Aorta (tissue), 5 donors: ENCODE data around the gene OAS3. TPM values are rescaled to one million over a fixed set of nuclear protein-coding genes. Genes with fewer than 3 reads are reported as not detected.

ENCODE experiments used
- ATAC-seq: fragments of 200-7000 bp; cut with Tn5 transposase; one replicate; pipeline ENCODE4 v1.9.1; 2022; ENCODE audit warnings: moderate library complexity; ENCODE audit not compliant: low FRiP score
- DNase-seq, 2 donors: peaks; one replicate each; pipeline ENCODE4 v3.0.0-alpha.2; 2020
- H3K27ac ChIP-seq, 2 donors: one replicate each; pipeline ENCODE4 v1.5.1; 2013; ENCODE audit warnings: low read length in 2 of 2, mild to moderate bottlenecking in 2 of 2, moderate library complexity in 2 of 2, control low read depth in 1 of 2, inconsistent platforms in 1 of 2, low read depth in 1 of 2
- H3K27me3 ChIP-seq, 2 donors: one replicate each; pipeline ENCODE4 v1.6.1; 2013; ENCODE audit warnings: control low read depth in 1 of 2, low read length in 1 of 2, mild to moderate bottlenecking in 1 of 2, moderate library complexity in 1 of 2; ENCODE audit not compliant: insufficient read depth in 2 of 2, control insufficient read depth in 1 of 2
- H3K36me3 ChIP-seq, 2 donors: one replicate each; pipeline ENCODE4 v1.6.1; 2013; ENCODE audit warnings: control low read depth in 1 of 2, low read length in 1 of 2, mild to moderate bottlenecking in 1 of 2; ENCODE audit not compliant: insufficient read depth in 2 of 2, control insufficient read depth in 1 of 2
- H3K4me1 ChIP-seq, 2 donors: one replicate each; pipeline ENCODE4 v1.6.1; 2013; ENCODE audit warnings: low read length in 2 of 2, control low read depth in 1 of 2, mild to moderate bottlenecking in 1 of 2, moderate library complexity in 1 of 2; ENCODE audit not compliant: insufficient read depth in 2 of 2, control insufficient read depth in 1 of 2
- H3K4me3 ChIP-seq, 2 donors: one replicate each; pipeline ENCODE4 v1.5.1; 2013; ENCODE audit warnings: low read length in 2 of 2, control low read depth in 1 of 2, mild to moderate bottlenecking in 1 of 2
- H3K9me3 ChIP-seq: one replicate; pipeline ENCODE4 v1.6.1; 2013; ENCODE audit warnings: mild to moderate bottlenecking, low read length; ENCODE audit not compliant: control insufficient read depth
- WGBS, 2 donors: extraction: QIAGEN DNeasy Blood & Tissue Kit; methylation state at CpG; one replicate each; pipeline ENCODE4 v1.1.7; 2013; 5-methylcytosine and 5-hydroxymethylcytosine counted together
- intact Hi-C, 2 donors: fragments of 100-400 bp; cut with DNase I; formaldehyde crosslinking; loops; one replicate each; pipeline versions ENCODE4 v1.14.2 to v1.15.0; 2022
- polyA plus RNA-seq, 2 donors: library from polyadenylated mRNA; stranded (reverse); fragments of 200-250 nt; gene quantifications; one replicate each; pipeline ENCODE4 v1.2.3, GENCODE V29; 2013
- total RNA-seq, 2 donors: library from RNA; stranded (reverse); fragmentation: NEBNext Ultra II Directional; extraction: Animal tissue kit (Norgen Biotek cat#: 25700); gene quantifications; one replicate each; pipeline ENCODE4 v1.2.1, GENCODE V29; 2021
- donor health status: healthy with polysubstance abuse.
- donor health status: Bipolar disorder and iron deficiency.
- donor health status: DM: no; HTN: no; CAD: no.
- donor health status: DM: no; HTN: no; CAD: no.
- donor health status: DM: yes; HTN: yes; CAD: no.

OAS3 gene
- total and polyA plus RNA-seq, 4 donors: 2.6 to 19.1 (median 10.8) TPM

GRCh38 chr12:112969547-112970306 lies 31.5 kb downstream of the OAS3 start:
- Histone ChIP-seq H3K4me1 (no peaks in the 10 kb centered on the region), H3K36me3 (no peaks in the 10 kb centered on the region), H3K9me3 (no peaks in the 10 kb centered on the region), H3K4me3 (no peak overlapping the region), H3K27me3 (no peaks in the 10 kb centered on the region), H3K27ac (no peak overlapping the region)
- ATAC-seq (no peak), DNase-seq (no peak)
- WGBS, 2 donors: 95 to 96% methylated on average over 8 of the region's 8 CpGs
- intact Hi-C loops: no loop called here

DNA sequence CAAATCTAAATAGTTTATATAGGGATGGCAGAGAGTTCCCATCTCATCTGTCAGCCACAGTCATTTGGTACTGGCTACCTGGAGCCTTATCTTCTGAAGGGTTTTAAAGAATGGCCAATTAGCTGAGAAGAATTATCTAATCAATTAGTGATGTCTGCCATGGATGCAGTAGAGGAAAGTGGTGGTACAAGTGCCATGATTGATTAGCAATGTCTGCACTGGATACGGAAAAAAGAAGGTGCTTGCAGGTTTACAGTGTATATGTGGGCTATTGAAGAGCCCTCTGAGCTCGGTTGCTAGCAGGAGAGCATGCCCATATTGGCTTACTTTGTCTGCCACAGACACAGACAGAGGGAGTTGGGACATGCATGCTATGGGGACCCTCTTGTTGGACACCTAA lies 32.1 kb downstream of the OAS3 start:
- H3K9me3 ChIP-seq: no peaks in the 10 kb centered on the region
- H3K27ac ChIP-seq: no peak overlapping the region
- H3K36me3 ChIP-seq: no peaks in the 10 kb centered on the region
- H3K27me3 ChIP-seq: no peaks in the 10 kb centered on the region
- WGBS, 2 donors: 83 to 91% methylated on average over 2 of the region's 2 CpGs
- H3K4me3 ChIP-seq: no peak overlapping the region
- intact Hi-C loops: no loop called here
- ATAC-seq (no peak), DNase-seq (no peak)
- no peaks in the 10 kb centered on the region for H3K4me1 ChIP-seq

DNA sequence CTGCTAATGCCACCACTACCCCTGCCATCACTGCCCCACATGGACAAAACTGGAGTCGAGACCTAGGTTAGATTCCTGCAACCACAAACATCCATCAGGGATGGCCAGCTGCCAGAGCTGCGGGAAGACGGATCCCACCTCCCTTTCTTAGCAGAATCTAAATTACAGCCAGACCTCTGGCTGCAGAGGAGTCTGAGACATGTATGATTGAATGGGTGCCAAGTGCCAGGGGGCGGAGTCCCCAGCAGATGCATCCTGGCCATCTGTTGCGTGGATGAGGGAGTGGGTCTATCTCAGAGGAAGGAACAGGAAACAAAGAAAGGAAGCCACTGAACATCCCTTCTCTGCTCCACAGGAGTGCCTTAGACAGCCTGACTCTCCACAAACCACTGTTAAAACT lies 33.0 kb downstream of the OAS3 start:
- WGBS, 2 donors: 74 to 76% methylated on average over 5 of the region's 5 CpGs
- intact Hi-C loops: no loop called here
- Histone ChIP-seq H3K4me3 (no peak overlapping the region), H3K36me3 (no peaks in the 10 kb centered on the region), H3K27me3 (no peaks in the 10 kb centered on the region), H3K4me1 (no peaks in the 10 kb centered on the region), H3K27ac (no peak overlapping the region), H3K9me3 (no peaks in the 10 kb centered on the region)
- DNase-seq (no peak), ATAC-seq (no peak)

DNA sequence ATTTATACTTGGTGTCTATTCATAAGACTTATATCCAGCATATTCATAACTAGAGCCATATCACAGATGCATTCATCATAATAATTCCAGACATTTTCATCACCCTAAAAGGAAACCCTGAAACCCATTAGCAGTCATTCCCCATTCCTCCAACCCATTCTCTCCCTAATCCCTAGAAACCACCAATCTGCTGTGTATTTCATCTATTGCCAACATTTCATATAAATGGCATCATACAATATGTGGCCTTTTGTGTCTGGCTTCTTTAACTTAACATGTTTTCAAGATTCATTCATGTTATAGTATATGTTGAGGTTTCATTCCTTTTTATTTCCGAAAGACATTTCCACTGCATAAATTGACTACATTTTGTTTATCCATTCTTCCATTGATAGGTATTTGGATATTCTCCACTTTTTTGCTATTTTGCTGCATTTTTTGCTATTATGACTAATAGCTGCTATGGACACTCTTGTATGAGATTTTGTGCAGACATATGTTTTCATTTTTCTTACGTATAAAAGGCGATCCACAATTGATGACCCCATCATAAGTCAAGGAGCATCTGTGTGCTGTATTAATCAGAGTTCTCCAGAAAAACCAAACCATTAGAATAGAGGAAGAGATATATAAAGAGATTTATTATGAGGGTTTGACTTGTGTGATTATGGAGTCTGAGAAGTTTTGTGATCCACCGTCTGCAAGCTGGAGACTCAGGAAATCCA lies 34.9 kb downstream of the OAS3 start:
- WGBS, 2 donors: 62 to 63% methylated on average over 4 of the region's 4 CpGs
- ATAC-seq (no peak), DNase-seq (no peak)
- H3K27me3 ChIP-seq: no peaks in the 10 kb centered on the region
- H3K27ac ChIP-seq: no peak overlapping the region
- no peak overlapping the region for H3K4me3 ChIP-seq
- no peaks in the 10 kb centered on the region for H3K36me3 ChIP-seq
- no peaks in the 10 kb centered on the region for H3K9me3 ChIP-seq
- intact Hi-C loops: no loop called here
- H3K4me1 ChIP-seq: peaks cover 0 to 3% of the 10 kb centered on the region in 2 donors

DNA sequence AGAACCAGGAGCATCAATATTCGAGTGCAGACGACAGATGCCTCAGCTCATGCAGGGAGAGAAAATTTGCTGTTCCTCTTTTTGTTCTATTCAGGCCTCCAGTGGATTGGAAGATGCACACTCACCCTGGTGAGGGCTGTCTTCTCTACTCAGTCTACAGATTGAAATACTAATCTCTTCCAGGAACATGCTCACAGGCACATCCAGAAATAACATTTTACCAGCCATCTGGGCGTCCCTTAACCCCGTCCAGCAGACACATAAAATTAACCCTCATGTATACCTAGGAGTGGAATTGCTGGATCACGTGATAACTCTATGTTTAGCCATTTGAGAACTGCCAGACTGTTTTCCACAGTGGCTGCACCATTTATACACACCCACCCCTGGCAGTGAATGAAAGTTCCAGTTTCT lies 35.6 kb downstream of the OAS3 start:
- intact Hi-C loops: no loop called here
- no peaks in the 10 kb centered on the region for H3K27me3 ChIP-seq
- H3K4me3 ChIP-seq: no peak overlapping the region
- no peaks in the 10 kb centered on the region for H3K9me3 ChIP-seq
- no peak overlapping the region for H3K27ac ChIP-seq
- peaks cover 0 to 3% of the 10 kb centered on the region in 2 donors for H3K4me1 ChIP-seq
- no peak for DNase-seq
- no peaks in the 10 kb centered on the region for H3K36me3 ChIP-seq
- no peak for ATAC-seq
- WGBS, 2 donors: 3 to 4% methylated on average over 5 of the region's 5 CpGs

DNA sequence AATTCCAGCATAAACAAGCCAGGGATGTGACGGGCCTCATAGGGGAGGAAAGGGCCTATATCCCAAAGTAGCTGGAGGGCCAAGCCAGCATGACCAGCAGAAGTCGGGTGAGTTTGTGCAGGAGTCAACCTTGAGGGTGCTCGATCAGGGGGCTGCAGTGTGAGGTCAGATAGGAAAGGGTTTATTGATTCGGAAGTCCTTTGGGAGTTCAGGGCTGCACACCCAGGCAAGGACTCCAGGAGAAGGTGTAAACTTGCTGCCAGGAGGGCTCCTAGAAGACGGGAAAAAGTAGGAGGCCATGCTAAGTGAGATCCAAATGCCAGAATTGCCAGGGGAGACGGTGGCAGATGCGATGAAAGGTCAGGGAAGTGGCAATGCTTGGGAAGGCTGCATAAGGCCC lies 36.6 kb downstream of the OAS3 start:
- Histone ChIP-seq H3K4me3 (no peak overlapping the region), H3K4me1 (peaks cover 0 to 3% of the 10 kb centered on the region in 2 donors), H3K27me3 (no peaks in the 10 kb centered on the region), H3K27ac (no peak overlapping the region), H3K9me3 (no peaks in the 10 kb centered on the region), H3K36me3 (no peaks in the 10 kb centered on the region)
- no peak for ATAC-seq
- intact Hi-C loops: no loop called here
- 82 to 84% methylated on average over 7 of the region's 7 CpGs for WGBS, 2 donors
- peak in 1 of 2 donors; percentile 55 for DNase-seq

GRCh38 chr12:112977139-112977538 lies 38.9 kb downstream of the OAS3 start:
- Histone ChIP-seq H3K4me3 (no peak overlapping the region), H3K27me3 (no peaks in the 10 kb centered on the region), H3K9me3 (no peaks in the 10 kb centered on the region), H3K36me3 (no peaks in the 10 kb centered on the region), H3K27ac (no peak overlapping the region), H3K4me1 (peaks cover 0 to 3% of the 10 kb centered on the region in 2 donors)
- intact Hi-C loops: no loop called here
- 40 to 41% methylated on average over 3 of the region's 3 CpGs for WGBS, 2 donors
- ATAC-seq: no peak
- no peak for DNase-seq

- Histone ChIP-seq H3K27ac (no peak overlapping the region), H3K9me3 (no peaks in the 10 kb centered on the region), H3K27me3 (no peaks in the 10 kb centered on the region), H3K4me3 (no peak overlapping the region), H3K36me3 (no peaks in the 10 kb centered on the region), H3K4me1 (peaks cover 0 to 3% of the 10 kb centered on the region in 2 donors)
- intact Hi-C loops: no loop called here
- ATAC-seq (no peak), DNase-seq (peak in 1 of 2 donors; percentile 61)
- WGBS, 2 donors: 27 to 29% methylated on average over 8 of the region's 8 CpGs
Measured at GRCh38 chr12:112977641-112978040, 39.4 kb downstream of the OAS3 start.
